Activated T-helper 9 cell treated with anti-CD3 and anti-CD28 coated beads, Interleukin-2, amount 50 U/mL, for 16 hours (primary cell): ENCODE results near the gene ARMCX4.
A peak's percentile ranks its signal among the peaks of the same experiment; 100 is the strongest.
"Not testable (repeated sequence)": the region's sequence is repeated elsewhere in the genome, so short reads cannot be mapped to it uniquely, and the experiment has no call there.

Experiments
- DNase-seq: peaks from one replicate; pipeline ENCODE4 v3.0.0-alpha.2; 2020; ENCODE audit warnings: low read depth

Gene ARMCX4

DNA sequence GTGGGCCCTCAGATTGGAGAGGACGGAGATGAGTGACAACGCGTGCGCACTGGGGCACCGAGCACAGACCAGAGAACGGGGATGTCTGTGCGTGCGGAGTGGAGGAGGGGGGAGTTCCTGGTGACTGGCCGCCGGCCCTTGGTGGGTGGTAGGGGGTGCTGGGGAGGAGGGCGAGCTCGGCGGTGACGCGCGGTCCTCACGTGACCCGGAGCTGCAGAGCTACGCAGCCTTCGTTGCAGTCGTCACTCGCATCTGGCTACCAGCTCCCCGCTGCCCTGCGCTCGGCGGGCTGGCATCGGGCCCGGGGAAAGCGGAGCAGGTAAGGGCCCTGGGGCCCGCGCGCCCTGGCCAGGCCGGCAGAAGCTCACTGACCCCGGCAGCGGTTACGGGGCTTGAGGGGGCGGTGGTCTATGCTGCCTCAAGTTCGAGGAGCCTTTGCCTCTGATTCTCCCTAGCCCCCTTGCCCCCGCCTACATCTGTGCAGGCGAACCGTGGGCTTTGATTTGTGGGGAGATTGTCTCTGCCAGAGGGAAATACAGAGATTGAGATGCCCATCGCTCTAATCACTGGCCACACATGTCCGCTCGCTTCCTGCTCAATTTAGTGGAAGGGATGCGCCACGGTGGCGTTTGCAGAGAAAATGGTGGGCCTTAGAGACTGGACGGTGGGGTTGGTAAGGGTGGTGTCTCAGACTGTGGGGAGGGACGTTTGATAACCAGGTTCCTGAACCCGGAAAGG lies at the start of gene ARMCX4:
Gene ARMCX4, plus strand, starts transcription at position 245 of the 738 bp plus-strand sequence. CDS start 3,134 bp downstream, outside the sequence.
- peak; percentile 16 for DNase-seq

DNA sequence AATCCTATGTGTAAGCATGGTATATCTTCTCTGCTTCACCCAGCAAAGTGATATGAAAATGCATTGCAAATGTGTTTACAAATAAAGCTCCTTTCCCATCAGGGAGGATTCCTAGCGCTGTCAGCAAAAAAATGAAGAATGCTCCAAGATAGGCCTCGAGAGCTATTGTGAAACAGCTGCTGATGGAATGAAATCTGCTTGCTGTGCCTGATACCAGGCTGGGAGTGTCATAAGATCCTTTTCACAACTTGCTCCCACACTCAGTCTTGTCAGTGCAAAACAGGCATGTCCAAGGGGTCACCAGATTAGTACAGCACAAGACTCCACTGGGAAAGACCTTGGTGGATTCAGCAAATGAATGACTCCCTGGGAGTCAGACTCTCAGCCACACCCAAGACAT lies 43.2 kb upstream of the ARMCX4 start:
- no peak for DNase-seq

DNA sequence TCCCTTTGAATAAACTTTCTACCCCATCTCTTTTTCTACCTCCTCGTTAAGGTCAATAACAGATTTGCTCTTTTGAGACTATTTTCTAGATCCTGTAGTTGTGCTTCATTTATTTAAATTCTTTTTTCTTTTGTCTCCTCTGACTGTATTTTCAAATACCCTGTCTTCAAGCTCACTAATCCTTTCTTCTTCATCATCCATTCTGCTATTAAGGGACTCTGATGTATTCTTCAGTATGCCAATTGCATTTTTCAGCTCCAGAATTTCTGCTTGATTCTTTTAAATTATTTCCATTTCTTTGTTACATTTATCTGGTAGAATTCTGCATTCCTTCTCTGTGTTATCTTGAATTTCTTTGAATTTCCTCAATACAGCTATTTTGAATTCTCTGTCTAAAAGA lies 36.0 kb upstream of the ARMCX4 start:
- no peak for DNase-seq

DNA sequence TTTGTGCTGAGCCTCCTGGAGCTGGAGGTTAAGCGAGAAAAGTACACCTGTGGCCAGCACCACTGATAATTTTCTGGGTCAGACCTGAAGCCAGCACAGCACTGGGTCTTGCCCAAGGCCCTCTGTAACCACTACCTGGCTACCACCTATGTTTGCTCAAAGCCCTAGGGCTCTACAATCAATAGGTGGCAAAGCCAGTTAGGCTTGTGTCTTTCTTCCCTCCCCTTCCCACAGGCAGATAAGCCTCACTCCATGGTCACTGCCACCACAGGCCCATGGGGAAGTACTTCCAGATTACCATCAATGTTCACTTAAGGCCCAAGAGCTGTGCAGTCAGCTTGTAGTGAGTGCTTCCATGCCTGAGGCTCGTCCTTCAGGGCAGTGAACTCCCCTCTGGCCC lies 35.2 kb upstream of the ARMCX4 start:
- no peak for DNase-seq

DNA sequence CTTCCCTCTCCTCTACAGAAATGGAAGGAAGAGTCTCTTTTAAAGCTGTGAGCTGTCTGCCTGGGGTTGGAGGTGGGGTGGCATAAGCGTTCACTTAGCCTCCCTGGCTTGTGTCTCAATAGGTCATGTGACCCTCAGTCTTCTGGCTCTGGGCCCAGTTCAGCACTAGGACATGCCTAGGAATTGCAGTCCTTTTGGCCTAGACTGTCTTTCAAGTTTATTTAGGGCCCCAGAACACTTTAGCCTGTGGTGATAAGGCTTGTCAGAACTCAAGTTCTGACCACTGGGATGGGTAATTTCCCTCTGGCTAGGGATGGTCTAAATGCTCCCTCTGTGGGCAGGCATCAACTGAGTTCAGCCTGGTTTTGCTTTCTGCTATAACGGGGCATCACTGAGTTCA lies 34.3 kb upstream of the ARMCX4 start:
- no peak for DNase-seq

DNA sequence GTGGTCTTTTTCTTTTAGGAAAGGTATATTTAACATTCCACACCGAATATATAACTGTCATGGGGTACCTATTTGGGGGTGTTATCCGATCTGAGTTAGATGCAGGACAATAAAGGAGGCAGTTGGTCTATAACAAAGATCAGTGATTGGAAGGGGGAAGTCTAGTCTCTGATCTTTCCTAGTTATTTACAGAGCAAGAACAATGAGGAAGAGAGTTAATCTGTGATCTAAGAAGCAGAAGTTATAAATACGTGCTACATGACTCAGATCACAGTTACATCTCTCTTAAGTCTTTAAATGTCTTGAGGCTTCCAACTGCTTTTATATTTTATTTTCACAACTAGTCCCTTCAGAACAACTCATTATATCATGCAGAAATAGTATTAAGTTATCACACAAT lies 33.2 kb upstream of the ARMCX4 start:
- DNase-seq: no peak

DNA sequence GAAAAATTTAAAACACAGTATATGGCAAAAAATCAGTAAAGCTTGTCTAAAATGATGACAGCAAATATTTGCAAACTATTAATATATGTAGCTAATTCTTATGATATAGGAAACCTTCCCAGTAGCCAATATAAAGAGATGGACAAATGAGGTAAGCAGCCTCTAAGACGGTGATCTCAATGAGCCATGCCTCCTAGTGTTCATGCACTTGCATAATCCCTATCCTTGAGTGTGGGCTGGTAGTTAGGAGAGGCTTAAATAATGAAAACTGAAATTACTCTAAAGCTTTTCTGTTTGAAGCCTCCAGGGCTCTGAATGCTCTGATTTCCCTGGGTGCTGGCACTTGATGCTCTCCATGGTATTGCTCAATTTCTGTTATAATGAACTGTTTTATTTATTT lies 24.6 kb upstream of the ARMCX4 start:
- DNase-seq: no peak

DNA sequence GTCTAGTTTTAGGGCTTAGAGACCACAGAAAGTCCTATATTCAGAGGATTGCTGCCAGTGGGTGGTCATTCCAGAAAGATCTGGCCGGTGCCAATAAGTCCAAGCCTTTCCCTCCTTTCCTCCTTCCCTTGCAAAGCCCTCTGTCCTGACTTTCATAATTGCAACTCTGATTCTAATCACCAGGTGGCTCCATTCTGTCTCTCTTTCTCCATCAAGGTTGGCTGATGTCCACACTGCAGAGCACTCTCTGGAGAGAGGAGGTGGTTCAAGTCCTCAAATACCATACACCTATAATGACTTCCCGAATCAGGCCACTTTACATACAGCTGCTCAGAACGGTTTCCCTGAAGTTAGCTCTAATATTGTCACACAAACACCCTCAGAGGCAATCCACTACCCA lies 22.4 kb upstream of the ARMCX4 start:
- DNase-seq: no peak

DNA sequence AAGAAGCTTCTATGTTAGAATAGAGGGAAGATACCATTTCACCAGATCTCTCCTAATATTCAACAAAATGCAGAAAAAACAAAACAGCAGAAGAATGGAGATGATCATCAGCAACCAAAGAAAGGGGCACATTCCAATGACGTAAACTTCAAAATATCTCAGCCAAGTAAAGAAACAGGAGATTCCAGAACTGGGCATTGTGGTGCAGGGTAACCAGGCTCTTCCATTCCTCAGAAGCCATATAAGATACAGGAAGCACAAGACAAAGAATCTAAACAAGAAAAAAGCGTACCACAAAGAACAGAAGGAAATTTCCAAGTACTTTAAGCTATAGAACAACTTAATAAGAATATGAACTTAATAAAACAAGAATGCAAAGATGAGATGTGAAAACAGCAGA lies 6.9 kb upstream of the ARMCX4 start:
- no peak for DNase-seq

DNA sequence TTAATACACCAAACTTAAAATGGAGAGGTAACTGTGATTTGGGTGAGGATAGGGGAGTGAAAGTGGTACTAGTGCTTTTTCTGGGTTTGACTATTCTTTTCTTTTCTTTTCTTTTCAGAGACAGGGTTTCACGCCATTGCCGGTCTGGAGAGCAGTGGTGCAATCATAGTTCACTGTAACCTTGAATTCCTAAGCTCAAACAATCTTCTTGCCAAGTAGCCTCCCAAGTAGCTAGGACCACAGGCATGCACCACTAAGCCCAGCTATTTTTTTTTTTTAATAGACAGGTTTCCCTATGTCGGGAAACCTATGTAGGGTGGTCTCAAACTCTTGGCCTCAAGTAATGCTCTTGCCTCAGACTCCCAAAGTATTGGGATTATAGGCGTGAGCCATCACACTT lies 3.0 kb upstream of the ARMCX4 start:
- no peak for DNase-seq

DNA sequence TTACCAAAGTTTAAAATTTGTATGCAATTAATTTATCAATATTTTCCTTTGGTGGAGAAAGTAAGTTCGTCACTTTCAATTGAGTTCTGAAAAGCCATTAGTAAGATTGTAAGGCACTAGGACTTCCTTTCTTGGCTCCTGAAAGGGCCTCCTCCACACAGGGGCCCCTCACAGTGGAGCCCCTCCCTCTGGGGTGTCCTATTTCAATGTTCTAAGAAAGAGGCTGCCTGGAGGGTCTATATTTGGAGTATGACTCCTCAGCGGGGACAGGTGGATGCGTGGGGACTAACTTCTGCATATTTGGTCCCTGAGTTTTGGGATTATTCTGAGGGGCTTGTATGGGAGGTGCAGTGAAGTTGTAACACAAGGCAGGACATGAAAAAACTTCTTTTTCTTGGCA lies 1.6 kb upstream of the ARMCX4 start:
- no peak for DNase-seq

DNA sequence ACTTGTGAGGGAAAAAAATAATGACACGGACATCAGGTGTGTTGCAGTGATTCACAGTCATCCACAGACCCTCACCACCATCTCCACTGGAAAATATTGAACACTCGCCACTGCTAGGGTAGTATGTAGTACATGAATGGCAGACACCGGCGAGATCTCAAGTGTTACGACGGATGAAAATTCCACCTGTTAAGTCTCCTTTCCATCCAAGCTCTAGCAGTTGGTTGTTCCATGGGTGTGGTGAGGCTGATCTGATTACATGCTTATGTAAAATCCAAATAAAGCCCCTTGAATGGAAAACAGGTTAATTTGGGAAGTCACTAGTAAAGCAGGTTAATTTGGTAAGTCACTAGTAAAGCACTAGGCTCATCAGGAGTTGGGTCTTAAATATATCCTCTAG lies 1.1 kb upstream of the ARMCX4 start:
- no peak for DNase-seq

DNA sequence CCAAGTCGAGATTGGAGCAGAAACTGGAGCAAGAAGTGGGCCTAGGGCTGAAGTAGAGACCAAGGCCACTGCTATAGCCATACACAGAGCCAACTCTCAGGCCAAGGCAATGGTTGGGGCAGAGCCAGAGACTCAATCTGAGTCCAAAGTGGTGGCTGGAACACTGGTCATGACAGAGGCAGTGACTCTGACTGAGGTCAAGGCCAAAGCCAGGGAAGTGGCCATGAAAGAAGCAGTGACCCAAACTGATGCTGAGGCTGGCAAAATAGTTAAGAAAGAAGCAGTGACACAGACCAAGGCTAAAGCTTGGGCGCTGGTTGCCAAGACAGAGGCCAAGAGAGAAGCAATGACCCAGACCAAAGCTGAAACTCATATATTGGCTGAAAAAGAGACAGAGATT lies 3.5 kb downstream of the ARMCX4 start:
- no peak for DNase-seq

DNA sequence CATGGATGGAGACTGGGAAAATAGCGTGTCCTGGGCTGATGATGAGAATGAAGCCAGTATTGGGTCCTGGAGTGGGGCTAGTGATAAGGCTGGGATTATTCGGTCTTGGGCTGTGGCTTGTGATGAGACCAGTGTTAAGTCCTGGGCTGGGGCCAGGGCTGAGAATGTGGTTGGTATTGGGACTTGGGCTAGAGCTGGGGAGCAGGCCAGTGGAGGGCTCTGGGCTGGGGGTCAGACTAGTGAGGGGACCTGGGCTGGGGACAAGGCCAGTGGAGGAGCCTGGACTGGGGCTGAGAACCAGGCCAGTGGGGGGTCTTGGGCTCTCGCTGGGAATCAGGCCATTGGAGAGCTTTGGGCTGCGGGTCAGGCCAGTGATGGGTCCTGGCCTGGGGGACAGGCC lies 6.7 kb downstream of the ARMCX4 start:
- DNase-seq: no peak

DNA sequence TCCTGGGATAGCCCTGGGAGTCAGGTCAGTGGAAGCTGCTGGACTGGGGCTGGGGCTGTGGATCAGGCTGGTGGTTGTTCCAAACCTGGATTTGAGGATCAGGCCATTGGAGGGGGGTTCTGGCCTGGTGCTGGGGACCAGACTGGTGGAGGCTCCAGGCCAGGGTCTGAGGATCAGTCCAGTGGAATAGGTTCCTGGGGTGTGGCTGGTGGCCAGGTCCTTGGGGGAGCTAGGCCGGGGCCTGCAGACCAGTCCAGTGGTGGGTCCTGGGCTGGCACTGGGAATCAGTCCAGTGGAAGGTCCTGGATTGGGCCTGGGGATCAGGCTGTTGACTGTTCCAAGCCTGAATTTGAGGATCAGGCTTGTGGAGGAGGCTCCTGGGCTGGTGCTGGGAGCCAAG lies 8.0 kb downstream of the ARMCX4 start:
- DNase-seq: no peak

DNA sequence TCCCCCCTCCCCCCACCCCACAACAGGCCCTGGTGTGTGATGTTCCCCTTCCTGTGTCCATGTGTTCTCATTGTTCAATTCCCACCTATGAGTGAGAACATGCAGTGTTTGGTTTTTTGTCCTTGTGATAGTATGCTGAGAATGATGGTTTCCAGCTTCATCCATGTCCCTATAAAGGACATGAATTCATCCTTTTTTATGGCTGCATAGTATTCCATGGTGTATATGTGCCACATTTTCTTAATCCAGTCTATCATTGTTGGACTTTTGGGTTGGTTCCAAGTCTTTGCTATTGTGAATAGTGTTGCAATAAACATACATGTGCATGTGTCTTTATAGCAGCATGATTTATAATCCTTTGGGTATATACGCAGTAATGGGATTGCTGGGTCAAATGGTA lies 17.7 kb downstream of the ARMCX4 start:
- DNase-seq: not testable (repeated sequence)

DNA sequence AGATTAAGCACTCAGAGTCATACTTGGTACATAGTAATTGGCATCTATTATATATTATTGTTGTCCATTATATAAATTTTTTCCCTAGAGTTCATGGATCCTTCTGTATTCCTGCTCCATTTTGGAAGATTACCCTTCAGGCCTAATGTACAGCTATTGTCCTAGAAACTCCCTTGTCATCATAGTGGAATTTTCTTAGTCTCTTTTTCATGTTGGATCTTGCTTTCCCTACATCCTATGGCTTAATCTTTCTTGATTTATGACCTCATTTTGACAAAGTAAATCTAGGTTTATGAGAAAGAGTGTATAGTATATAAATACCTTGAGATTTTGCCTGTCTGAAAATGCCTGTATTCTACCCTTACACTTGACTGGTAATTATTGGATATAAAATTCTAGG lies 22.1 kb downstream of the ARMCX4 start:
- DNase-seq: no peak

DNA sequence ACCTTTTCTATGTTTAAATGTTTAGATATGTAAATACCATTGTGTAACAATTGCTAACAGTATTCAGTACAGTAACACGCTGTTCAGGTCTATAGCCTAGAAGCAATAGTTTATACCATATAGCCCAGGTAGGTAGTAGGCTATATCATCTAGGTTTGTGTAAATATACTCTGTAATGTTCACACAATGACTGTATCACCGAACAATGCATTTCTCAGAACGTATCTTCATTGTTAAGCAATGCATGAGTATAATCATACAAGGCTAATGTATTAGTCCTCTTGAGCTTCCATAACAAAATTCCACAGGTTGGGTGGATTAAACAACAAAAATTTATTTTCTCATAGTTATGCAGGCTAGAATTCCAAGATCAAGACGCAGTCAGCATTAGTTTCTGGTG lies 22.7 kb downstream of the ARMCX4 start:
- no peak for DNase-seq

DNA sequence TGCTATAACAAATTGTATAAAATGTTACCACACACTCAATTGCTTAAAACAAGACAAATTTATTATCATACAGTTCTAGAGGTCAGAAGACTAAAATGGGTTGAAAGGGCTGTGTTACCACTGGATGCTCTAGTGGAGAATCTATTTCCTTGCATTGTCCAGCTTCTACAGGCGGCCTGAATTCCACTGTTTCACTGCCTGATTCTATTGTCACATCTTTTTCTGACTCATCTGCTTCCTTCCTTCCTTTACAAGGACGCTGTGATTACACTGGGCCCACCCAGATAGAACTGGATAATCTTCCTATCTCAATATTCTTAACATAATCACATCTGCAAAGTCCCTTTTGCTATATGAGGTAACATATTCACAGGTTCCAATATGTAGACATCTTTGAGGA lies 45.7 kb downstream of the ARMCX4 start:
- DNase-seq: no peak
